SH-SY5Y (cell line): ENCODE measurements around the gene TNNC1.

Experiments used
- GATA2 ChIP-seq: IDR thresholded peaks from 2 replicates; pipeline ENCODE4 v1.6.1; 2011; ENCODE audit warnings: mild to moderate bottlenecking, low read depth, low read length
- GATA3 ChIP-seq: IDR thresholded peaks from 2 replicates; pipeline ENCODE4 v1.6.1; 2011; ENCODE audit warnings: low read depth, mild to moderate bottlenecking, low read length, moderate library complexity

Gene TNNC1

GRCh38 chr3:52447512-52448355 is 6.1 kb downstream of the TNNC1 start:
- no peak for TF ChIP-seq GATA3
- no peak for TF ChIP-seq GATA2

GRCh38 chr3:52446631-52447511 is 7.0 kb downstream of the TNNC1 start:
- TF ChIP-seq GATA3 (no peak), GATA2 (no peak)

GRCh38 chr3:52446042-52446441 is 7.8 kb downstream of the TNNC1 start:
- TF ChIP-seq GATA3, result no peak
- no peak for TF ChIP-seq GATA2

GRCh38 chr3:52444860-52445793 is 8.7 kb downstream of the TNNC1 start, which contains the start of gene SEMA3G:
SEMA3G (minus strand) TSS chr3:52445103; CDS start chr3:52445027, 76 bp downstream.
- TF ChIP-seq GATA2 (no peak), GATA3 (no peak)

GRCh38 chr3:52443791-52444687 is 9.8 kb downstream of the TNNC1 start:
- TF ChIP-seq GATA3, result no peak
- TF ChIP-seq GATA2, result no peak

- TF ChIP-seq GATA2, result no peak
- no peak for TF ChIP-seq GATA3
Measured at GRCh38 chr3:52443268-52443610, 10.6 kb downstream of the TNNC1 start.

GRCh38 chr3:52442409-52443267 is 11.2 kb downstream of the TNNC1 start:
- no peak for TF ChIP-seq GATA2
- no peak for TF ChIP-seq GATA3

- no peak for TF ChIP-seq GATA2
- no peak for TF ChIP-seq GATA3
Measured at GRCh38 chr3:52441772-52442332, 12.0 kb downstream of the TNNC1 start.

- TF ChIP-seq GATA3 (no peak), GATA2 (no peak)
Measured at GRCh38 chr3:52441091-52441771, 12.6 kb downstream of the TNNC1 start.

- TF ChIP-seq GATA3 (no peak), GATA2 (no peak)
Measured at GRCh38 chr3:52440671-52441070, 13.2 kb downstream of the TNNC1 start.

GRCh38 chr3:52440249-52440551 is 13.6 kb downstream of the TNNC1 start:
- TF ChIP-seq GATA3 (no peak), GATA2 (no peak)

GRCh38 chr3:52439426-52440248 is 14.2 kb downstream of the TNNC1 start:
- TF ChIP-seq GATA3 (no peak), GATA2 (no peak)
